ENCODE results near the gene PPP1R11.

DNA sequence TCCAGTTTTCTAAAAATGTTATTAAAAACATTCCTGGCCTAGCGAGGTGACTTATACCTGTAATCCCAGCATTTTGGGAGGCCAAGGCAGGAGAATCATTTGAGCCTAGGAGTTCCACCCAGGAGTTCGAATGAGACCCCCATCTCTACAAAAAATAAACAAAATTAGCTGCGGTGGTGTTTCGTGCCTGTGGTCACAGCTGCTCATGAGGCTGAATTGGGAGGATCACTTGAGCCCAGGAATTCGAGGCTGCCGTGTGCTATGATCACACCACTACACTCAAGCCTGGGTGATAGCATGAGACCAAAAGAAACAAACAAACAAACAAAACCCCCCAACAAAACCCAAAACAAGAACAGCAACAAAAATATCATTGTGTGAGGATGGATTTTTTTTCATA, 25.8 kb upstream of the PPP1R11 start:
- TF ChIP-seq EP300 (IDR thresholded peaks at IDR 0.05): no peak
- TF ChIP-seq, protein P1, sequence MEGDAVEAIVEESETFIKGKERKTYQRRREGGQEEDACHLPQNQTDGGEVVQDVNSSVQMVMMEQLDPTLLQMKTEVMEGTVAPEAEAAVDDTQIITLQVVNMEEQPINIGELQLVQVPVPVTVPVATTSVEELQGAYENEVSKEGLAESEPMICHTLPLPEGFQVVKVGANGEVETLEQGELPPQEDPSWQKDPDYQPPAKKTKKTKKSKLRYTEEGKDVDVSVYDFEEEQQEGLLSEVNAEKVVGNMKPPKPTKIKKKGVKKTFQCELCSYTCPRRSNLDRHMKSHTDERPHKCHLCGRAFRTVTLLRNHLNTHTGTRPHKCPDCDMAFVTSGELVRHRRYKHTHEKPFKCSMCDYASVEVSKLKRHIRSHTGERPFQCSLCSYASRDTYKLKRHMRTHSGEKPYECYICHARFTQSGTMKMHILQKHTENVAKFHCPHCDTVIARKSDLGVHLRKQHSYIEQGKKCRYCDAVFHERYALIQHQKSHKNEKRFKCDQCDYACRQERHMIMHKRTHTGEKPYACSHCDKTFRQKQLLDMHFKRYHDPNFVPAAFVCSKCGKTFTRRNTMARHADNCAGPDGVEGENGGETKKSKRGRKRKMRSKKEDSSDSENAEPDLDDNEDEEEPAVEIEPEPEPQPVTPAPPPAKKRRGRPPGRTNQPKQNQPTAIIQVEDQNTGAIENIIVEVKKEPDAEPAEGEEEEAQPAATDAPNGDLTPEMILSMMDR (IDR thresholded peaks at IDR 0.05): no peak

All from stomach (tissue), 4 donors.